B cell (primary cell): Measurements from ENCODE around the gene TCHHL1. TPM values are rescaled to one million over a fixed set of nuclear protein-coding genes. Genes with fewer than 3 reads are reported as not detected.

Experiments used
- ATAC-seq: fragments of 200-7000 bp; cut with Tn5 transposase; one replicate; pipeline ENCODE4 v1.10.0; 2021; ENCODE audit warnings: low read depth, mild to moderate bottlenecking, moderate number of reproducible peaks, moderate library complexity
- CTCF ChIA-PET: fragments of 350-600 bp; sonication (Branson Sonifier 250); formaldehyde crosslinking; loops from one replicate; lab custom pipeline; 2021; ENCODE audit warnings: antibody characterized with exemption, inconsistent platforms; lab: Charles Lee
- POLR2A ChIA-PET: fragments of 350-600 bp; sonication (Branson Sonifier 250); formaldehyde crosslinking; loops from one replicate; lab custom pipeline; 2021; ENCODE audit warnings: antibody characterized with exemption; lab: Charles Lee
- DNase-seq: peaks from one replicate; pipeline ENCODE4 v3.0.0; 2013
- H2AFZ ChIP-seq: 2 replicates; pipeline ENCODE4 v1.6.1; 2012; ENCODE audit warnings: mild to moderate bottlenecking, low read depth, low read length; ENCODE audit not compliant: insufficient read depth, poor library complexity, severe bottlenecking
- H3K27ac ChIP-seq, 2 donors: 1 replicate in 1 of 2; 2 replicates in 1 of 2; pipeline ENCODE4 v1.5.1; 2012 to 2013; ENCODE audit warnings: low read length in 2 of 2, mild to moderate bottlenecking in 2 of 2, moderate library complexity in 1 of 2
- H3K27me3 ChIP-seq, 4 experiments: fragments of 200-600 bp in 1 of 4; sonication (generic) in 1 of 4; replicated peaks in 1 of 4; 1 replicate in 2 of 4; 2 replicates in 2 of 4; pipeline versions ENCODE4 v1.6.1 to v1.7.0; 2013 to 2016; ENCODE audit warnings: low read length in 3 of 4, mild to moderate bottlenecking in 2 of 4, mixed read lengths in 1 of 4, moderate library complexity in 1 of 4; ENCODE audit not compliant: insufficient read depth in 4 of 4, control insufficient read depth in 3 of 4; ENCODE audit errors: control extremely low read depth in 1 of 4
- H3K36me3 ChIP-seq, 2 experiments: replicated peaks in 1 of 2; 1 replicate in 1 of 2; 2 replicates in 1 of 2; pipeline versions ENCODE4 v1.6.1 to v1.7.1; 2013; ENCODE audit warnings: low read length in 1 of 2; ENCODE audit not compliant: insufficient read depth in 2 of 2, control insufficient read depth in 1 of 2; ENCODE audit errors: control extremely low read depth in 1 of 2, extremely low read depth in 1 of 2
- H3K4me1 ChIP-seq, 2 donors: fragments of 200-600 bp in 1 of 2; sonication (generic) in 1 of 2; 1 replicate in 1 of 2; 2 replicates in 1 of 2; pipeline versions ENCODE4 v1.5.1 to v1.6.1; 2013 to 2017; ENCODE audit warnings: low read length in 2 of 2; ENCODE audit not compliant: control insufficient read depth in 2 of 2, insufficient read depth in 2 of 2
- H3K4me2 ChIP-seq: replicated peaks from 2 replicates; pipeline ENCODE3; 2012; ENCODE audit warnings: mild to moderate bottlenecking, low read depth, low read length; ENCODE audit not compliant: poor library complexity, severe bottlenecking
- H3K4me3 ChIP-seq, 5 experiments: fragments of 200-600 bp in 1 of 5; sonication (generic) in 1 of 5; 1 replicate in 3 of 5; 2 replicates in 2 of 5; pipeline versions ENCODE4 v1.5.1 to v1.7.0; 2011 to 2016; ENCODE audit warnings: low read length in 4 of 5, mild to moderate bottlenecking in 4 of 5, low read depth in 2 of 5, control low read depth in 1 of 5, moderate library complexity in 1 of 5; ENCODE audit not compliant: insufficient read depth in 1 of 5; ENCODE audit errors: control extremely low read depth in 1 of 5, extremely low read depth in 1 of 5
- H3K79me2 ChIP-seq: fragments of 200-600 bp; sonication (generic); one replicate; pipeline ENCODE4 v1.6.0; 2016; ENCODE audit warnings: low read length; ENCODE audit not compliant: control insufficient read depth, insufficient read depth
- H3K9ac ChIP-seq: fragments of 200-600 bp; sonication (generic); 2 replicates; pipeline ENCODE4 v1.6.1; 2017; ENCODE audit warnings: mild to moderate bottlenecking, low read length, moderate library complexity
- H3K9me3 ChIP-seq, 3 donors: one replicate each; pipeline versions ENCODE4 v1.6.1 to v1.7.1; 2013; ENCODE audit warnings: low read length in 2 of 3; ENCODE audit not compliant: control insufficient read depth in 2 of 3, insufficient read depth in 1 of 3; ENCODE audit errors: control extremely low read depth in 1 of 3
- H4K20me1 ChIP-seq: 2 replicates; pipeline ENCODE4 v1.6.0; 2012; ENCODE audit warnings: mild to moderate bottlenecking, low read length; ENCODE audit not compliant: insufficient read depth, control insufficient read depth, poor library complexity, severe bottlenecking
- H3K27ac Mint-ChIP-seq: one replicate; pipeline ENCODE4 v1.8.0; 2021; ENCODE audit warnings: mixed read lengths
- H3K27me3 Mint-ChIP-seq: one replicate; pipeline ENCODE4 v1.8.0; 2021; ENCODE audit warnings: mixed read lengths
- H3K4me1 Mint-ChIP-seq: one replicate; pipeline ENCODE4 v1.8.0; 2021; ENCODE audit warnings: mixed read lengths
- H3K4me3 Mint-ChIP-seq: one replicate; pipeline ENCODE4 v1.8.0; 2021; ENCODE audit warnings: mixed read lengths
- H3K9me3 Mint-ChIP-seq: one replicate; pipeline ENCODE4 v1.8.0; 2022; ENCODE audit warnings: mixed read lengths; ENCODE audit not compliant: insufficient read depth
- EZH2 ChIP-seq: IDR thresholded peaks from 2 replicates; pipeline ENCODE4 v1.6.1; 2012; ENCODE audit warnings: borderline replicate concordance, low read depth, mild to moderate bottlenecking, moderate library complexity, low read length; ENCODE audit not compliant: insufficient read depth, poor library complexity, severe bottlenecking
- WGBS: methylation state at CpG from one replicate; pipeline ENCODE4 v1.1.5; 2013; ENCODE audit warnings: missing lambda C conversion rate; ENCODE audit not compliant: insufficient coverage; 5-methylcytosine and 5-hydroxymethylcytosine counted together
- intact Hi-C: fragments of 100-400 bp; cut with micrococcal nuclease; formaldehyde crosslinking; loops from one replicate; pipeline ENCODE4 v1.10.0; 2022
- polyA plus RNA-seq: library from polyadenylated mRNA; depleted of rRNA; stranded (reverse); fragments of >200 nt; gene quantifications from 2 replicates; pipeline ENCODE4 v1.2.3, GENCODE V29; 2012
- total RNA-seq, 2 donors: library from RNA; stranded (reverse); fragments of 120-200 nt in 1 of 2; gene quantifications; 1 replicate in 1 of 2; 2 replicates in 1 of 2; pipeline versions ENCODE4 v1.2.3 to v1.2.4, GENCODE V29; 2013 to 2022
- TF ChIP-seq, protein P1 (sequence below): fragments of 200-600 bp; IDR thresholded peaks from one replicate; pipeline ENCODE4 v1.8.0; 2022; ENCODE audit warnings: antibody characterized with exemption, mild to moderate bottlenecking

TCHHL1 gene
- total and polyA plus RNA-seq, 2 donors (not counting 1 experiment from before 2014, with no cell fraction given): not detected

DNA sequence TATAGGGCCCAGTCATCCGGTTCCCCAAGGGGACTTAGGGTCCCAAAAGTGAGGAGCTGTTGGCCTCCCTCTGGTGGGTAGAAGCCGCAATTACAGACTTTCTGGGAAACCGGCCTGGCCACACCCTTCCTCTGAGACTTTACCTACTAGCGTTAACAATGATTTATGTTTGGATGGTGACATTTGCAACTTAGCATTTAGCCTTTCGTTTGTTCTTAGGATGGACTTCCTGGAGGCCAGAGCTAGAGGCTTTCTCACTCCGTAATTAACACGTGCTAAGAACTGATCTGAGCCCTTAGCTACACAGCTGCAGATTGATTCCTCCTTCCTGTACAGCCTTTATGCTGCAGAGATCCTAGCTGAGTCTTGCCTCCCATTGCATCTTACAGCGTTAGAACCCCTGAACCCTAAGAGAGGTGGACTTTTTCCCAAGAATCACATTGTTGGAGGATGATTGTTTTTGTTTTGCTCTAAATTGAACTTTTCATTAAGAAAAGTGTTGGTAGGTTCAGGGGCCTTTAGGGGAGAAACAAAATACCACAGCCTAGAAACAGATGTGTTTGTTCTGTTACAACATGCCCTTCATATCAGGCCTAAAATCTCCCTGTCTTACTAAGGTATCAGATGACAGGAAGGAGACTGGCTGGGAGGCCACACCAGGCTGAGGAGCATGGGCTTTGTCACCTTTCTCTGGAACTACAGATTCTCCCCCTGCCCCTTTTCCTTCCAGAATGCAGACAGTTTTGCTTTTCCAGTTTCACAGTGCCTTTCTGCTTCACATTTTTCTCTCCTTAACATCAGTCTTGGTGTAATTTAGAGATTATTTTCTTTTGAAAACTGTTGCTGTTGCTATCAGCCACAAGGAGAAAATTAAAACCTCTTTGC is 54.0 kb downstream of the TCHHL1 start:
- Histone ChIP-seq H3K9ac (peak overlapping the region; percentile 78), H3K4me3 (peak overlapping the region in 4 of 5 experiments; percentile 46 to 88 (median 80)), H3K79me2 (no peaks in the 10 kb centered on the region), H4K20me1 (no peaks in the 10 kb centered on the region), H3K4me2 (peak overlapping the region; percentile 94), H3K4me1 (peaks cover 30 to 38% of the 10 kb centered on the region in 2 donors), H3K9me3 (no peaks in the 10 kb centered on the region), H3K27me3 (no peaks in the 10 kb centered on the region), H2AFZ (peak overlapping the region; percentile 59), H3K27ac (peak overlapping the region; percentile 34 to 80), H3K36me3 (peaks cover 6 to 19% of the 10 kb centered on the region in 2 experiments)
- Mint-ChIP-seq H3K4me1 (peaks cover 38% of the 10 kb centered on the region), H3K4me3 (peak overlapping the region; percentile 90), H3K27me3 (no peaks in the 10 kb centered on the region), H3K27ac (peak overlapping the region; percentile 94), H3K9me3 (no peaks in the 10 kb centered on the region)
- ChIA-PET POLR2A (no interaction called here), CTCF (interaction anchor here (0.8 to 1.8 kb wide), 14 partner anchors 10 to 425 kb away, joined by 3 to 14 read pairs (median 4); no protein-coding TSS in a partner anchor)
- intact Hi-C loops: no loop called here
- peak; percentile 48 for ATAC-seq
- WGBS: 16% methylated on average over 4 of the region's 8 CpGs
- TF ChIP-seq, protein P1, sequence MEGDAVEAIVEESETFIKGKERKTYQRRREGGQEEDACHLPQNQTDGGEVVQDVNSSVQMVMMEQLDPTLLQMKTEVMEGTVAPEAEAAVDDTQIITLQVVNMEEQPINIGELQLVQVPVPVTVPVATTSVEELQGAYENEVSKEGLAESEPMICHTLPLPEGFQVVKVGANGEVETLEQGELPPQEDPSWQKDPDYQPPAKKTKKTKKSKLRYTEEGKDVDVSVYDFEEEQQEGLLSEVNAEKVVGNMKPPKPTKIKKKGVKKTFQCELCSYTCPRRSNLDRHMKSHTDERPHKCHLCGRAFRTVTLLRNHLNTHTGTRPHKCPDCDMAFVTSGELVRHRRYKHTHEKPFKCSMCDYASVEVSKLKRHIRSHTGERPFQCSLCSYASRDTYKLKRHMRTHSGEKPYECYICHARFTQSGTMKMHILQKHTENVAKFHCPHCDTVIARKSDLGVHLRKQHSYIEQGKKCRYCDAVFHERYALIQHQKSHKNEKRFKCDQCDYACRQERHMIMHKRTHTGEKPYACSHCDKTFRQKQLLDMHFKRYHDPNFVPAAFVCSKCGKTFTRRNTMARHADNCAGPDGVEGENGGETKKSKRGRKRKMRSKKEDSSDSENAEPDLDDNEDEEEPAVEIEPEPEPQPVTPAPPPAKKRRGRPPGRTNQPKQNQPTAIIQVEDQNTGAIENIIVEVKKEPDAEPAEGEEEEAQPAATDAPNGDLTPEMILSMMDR: peak; percentile 83
- no peak for TF ChIP-seq EZH2
- peak; percentile 73 for DNase-seq

GRCh38 chr1:152034324-152034653 is 54.6 kb downstream of the TCHHL1 start:
- peaks cover 6 to 19% of the 10 kb centered on the region in 2 experiments for H3K36me3 ChIP-seq
- peak overlapping the region in 2 of 5 experiments; percentile 86 to 88 for H3K4me3 ChIP-seq
- no peaks in the 10 kb centered on the region for H4K20me1 ChIP-seq
- no peaks in the 10 kb centered on the region for H3K9me3 ChIP-seq
- Mint-ChIP-seq H3K27ac (no peak overlapping the region), H3K4me1 (peaks cover 38% of the 10 kb centered on the region), H3K27me3 (no peaks in the 10 kb centered on the region), H3K9me3 (no peaks in the 10 kb centered on the region), H3K4me3 (no peak overlapping the region)
- H3K4me1 ChIP-seq: peaks cover 30 to 38% of the 10 kb centered on the region in 2 donors
- no peak overlapping the region for H3K27ac ChIP-seq
- CTCF ChIA-PET: interaction anchor here (0.7 to 1.8 kb wide), 13 partner anchors 11 to 425 kb away, joined by 3 to 14 read pairs (median 4); no protein-coding TSS in a partner anchor
- peak overlapping the region; percentile 59 for H2AFZ ChIP-seq
- no peaks in the 10 kb centered on the region for H3K79me2 ChIP-seq
- WGBS: no CpG with 5 or more reads among the region's 1 CpG
- no peaks in the 10 kb centered on the region for H3K27me3 ChIP-seq
- intact Hi-C loops: no loop called here
- DNase-seq (no peak), ATAC-seq (no peak)
- TF ChIP-seq, protein P1: no peak
- TF ChIP-seq EZH2: no peak
- POLR2A ChIA-PET: interaction anchor here (0.5 kb wide), 1 partner anchor 14 kb away, joined by 3 read pairs; no protein-coding TSS in a partner anchor
- H3K4me2 ChIP-seq: peak overlapping the region; percentile 94
- peak overlapping the region; percentile 78 for H3K9ac ChIP-seq
